ENCODE results near the gene UNC5B.

UNC5B gene

DNA sequence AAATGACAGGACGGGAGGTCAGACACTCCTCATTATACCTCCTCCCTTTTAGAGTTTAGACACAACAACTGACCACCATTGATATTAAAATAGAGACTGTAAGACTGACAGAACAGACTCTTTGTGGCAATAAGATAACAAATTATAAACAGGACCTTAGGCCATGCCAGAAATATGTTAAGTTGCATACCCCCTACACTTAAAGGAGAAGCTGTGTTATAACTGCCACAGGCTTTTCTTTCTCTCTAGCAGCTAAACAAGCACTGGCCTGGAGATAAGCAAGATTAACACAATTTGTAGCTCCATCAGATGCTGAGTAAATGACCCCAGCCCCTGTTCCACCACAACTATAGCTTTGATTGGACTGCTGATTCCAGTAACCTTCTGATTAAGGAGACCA, 10.5 kb upstream of the UNC5B start:
- Mint-ChIP-seq H3K27ac (no peak overlapping the region), H3K36me3 (ENCODE audit: low read depth) (no peaks in the 10 kb centered on the region), H3K4me3 (no peak overlapping the region), H3K4me1 (ENCODE audit: low read depth) (no peaks in the 10 kb centered on the region), H3K9me3 (peaks cover 19% of the 10 kb centered on the region), H3K27me3 (peaks cover 26% of the 10 kb centered on the region)
- no peak for DNase-seq

DNA sequence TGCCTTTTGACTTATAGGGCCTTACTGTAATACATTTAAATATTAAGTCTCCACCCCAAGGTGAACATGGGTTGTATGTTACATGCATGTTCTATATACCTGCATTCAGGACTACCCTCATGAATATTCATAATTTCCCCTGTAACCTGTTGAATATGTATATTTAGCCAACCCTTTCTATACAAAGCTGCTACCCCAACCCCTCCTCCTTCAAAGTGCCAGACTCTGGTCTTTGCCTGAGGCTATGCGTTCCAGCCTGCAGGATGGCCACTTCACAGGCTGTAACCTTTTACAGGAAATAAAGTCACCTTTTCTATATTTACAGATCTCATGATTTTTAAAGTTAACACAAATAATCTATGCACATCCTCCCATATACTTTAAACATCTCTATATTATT, 10.1 kb upstream of the UNC5B start:
- H3K4me3 Mint-ChIP-seq: no peak overlapping the region
- peaks cover 31% of the 10 kb centered on the region for H3K27me3 Mint-ChIP-seq
- H3K9me3 Mint-ChIP-seq: peaks cover 14% of the 10 kb centered on the region
- no peak for DNase-seq
- H3K27ac Mint-ChIP-seq: no peak overlapping the region
- H3K36me3 Mint-ChIP-seq (ENCODE audit: low read depth): no peaks in the 10 kb centered on the region
- H3K4me1 Mint-ChIP-seq (ENCODE audit: low read depth): no peaks in the 10 kb centered on the region

- Mint-ChIP-seq H3K36me3 (ENCODE audit: low read depth) (no peaks in the 10 kb centered on the region), H3K4me3 (no peak overlapping the region), H3K27ac (no peak overlapping the region), H3K9me3 (peaks cover 9% of the 10 kb centered on the region), H3K27me3 (peaks cover 39% of the 10 kb centered on the region), H3K4me1 (ENCODE audit: low read depth) (no peaks in the 10 kb centered on the region)
- no peak for DNase-seq
Measured at GRCh38 chr10:71203124-71203523, 9.2 kb upstream of the UNC5B start.

DNA sequence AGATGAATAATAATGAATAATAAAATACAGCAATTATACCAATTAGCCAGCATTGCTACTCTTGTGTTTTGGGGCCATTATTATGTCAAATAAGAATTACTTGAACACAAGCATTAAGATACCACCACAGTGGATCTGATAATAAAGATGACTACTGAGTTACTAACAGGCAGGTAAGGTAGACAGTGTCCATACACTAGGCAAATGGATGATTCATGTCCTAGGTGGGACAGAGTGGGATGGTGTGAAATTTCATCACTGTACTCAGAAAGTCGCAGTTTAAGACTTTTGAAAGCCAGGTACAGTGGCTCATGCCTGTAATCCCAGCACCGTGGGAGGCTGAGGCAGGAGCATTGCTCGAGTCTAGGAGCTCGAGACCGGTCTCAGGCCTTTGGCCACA, 8.7 kb upstream of the UNC5B start:
- Mint-ChIP-seq H3K36me3 (ENCODE audit: low read depth) (no peaks in the 10 kb centered on the region), H3K4me1 (ENCODE audit: low read depth) (no peaks in the 10 kb centered on the region), H3K9me3 (peaks cover 4% of the 10 kb centered on the region), H3K27ac (no peak overlapping the region), H3K27me3 (peaks cover 42% of the 10 kb centered on the region), H3K4me3 (no peak overlapping the region)
- DNase-seq: no peak

DNA sequence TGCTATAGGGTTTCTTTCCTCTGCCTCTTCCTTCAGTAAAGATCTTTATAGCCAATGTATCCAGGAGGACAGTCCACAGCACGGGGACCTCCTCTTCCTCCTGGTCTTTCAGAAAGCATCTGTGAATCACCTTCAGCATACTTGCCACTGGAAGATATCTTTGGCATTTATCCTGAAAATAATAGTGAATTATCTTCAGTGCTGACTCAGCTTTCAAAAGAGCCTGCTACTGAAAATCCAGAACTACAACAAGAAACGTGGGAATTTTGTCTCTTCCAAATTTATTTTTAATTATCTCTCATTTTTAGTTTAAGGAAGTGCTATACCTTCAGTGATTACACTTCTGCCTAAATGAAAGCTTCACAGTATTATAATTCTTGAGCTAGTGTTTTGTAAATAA, 7.6 kb upstream of the UNC5B start:
- H3K27me3 Mint-ChIP-seq: peaks cover 51% of the 10 kb centered on the region

DNA sequence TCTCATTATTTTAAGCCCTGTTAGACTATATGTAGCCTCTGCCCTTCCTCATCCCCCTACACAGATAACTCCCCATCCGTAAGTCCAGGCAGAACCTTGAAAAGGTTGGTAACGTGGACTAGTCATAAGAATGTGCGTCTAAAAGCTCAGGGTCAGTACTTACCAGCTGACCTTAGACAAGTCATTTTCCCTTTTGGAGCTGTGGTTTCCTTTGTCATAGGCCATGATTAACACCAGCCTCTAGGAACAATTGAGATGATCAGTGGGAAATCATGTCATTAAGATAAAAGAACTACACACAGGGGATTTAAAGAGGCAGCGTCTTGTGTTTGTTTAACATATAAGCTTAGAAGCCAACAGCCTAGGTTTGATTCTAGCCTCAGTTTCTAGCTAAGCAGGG, 6.9 kb upstream of the UNC5B start:
- Mint-ChIP-seq H3K4me1 (ENCODE audit: low read depth) (peaks cover 2% of the 10 kb centered on the region), H3K27me3 (peaks cover 54% of the 10 kb centered on the region), H3K36me3 (ENCODE audit: low read depth) (no peaks in the 10 kb centered on the region), H3K9me3 (no peaks in the 10 kb centered on the region), H3K4me3 (no peak overlapping the region), H3K27ac (no peak overlapping the region)
- DNase-seq: no peak

More for the DNA sequence above, 7.6 kb upstream of the UNC5B start:
- Mint-ChIP-seq H3K4me3 (no peak overlapping the region), H3K36me3 (ENCODE audit: low read depth) (no peaks in the 10 kb centered on the region), H3K27ac (no peak overlapping the region), H3K9me3 (no peaks in the 10 kb centered on the region), H3K4me1 (ENCODE audit: low read depth) (peaks cover 2% of the 10 kb centered on the region)
- no peak for DNase-seq

- Mint-ChIP-seq H3K4me1 (ENCODE audit: low read depth) (peaks cover 5% of the 10 kb centered on the region), H3K27ac (no peak overlapping the region), H3K27me3 (peaks cover 69% of the 10 kb centered on the region), H3K36me3 (ENCODE audit: low read depth) (no peaks in the 10 kb centered on the region), H3K9me3 (no peaks in the 10 kb centered on the region), H3K4me3 (no peak overlapping the region)
- DNase-seq: no peak
Measured at GRCh38 chr10:71206911-71207310, 5.5 kb upstream of the UNC5B start.

- Mint-ChIP-seq H3K27me3 (peaks cover 70% of the 10 kb centered on the region), H3K4me1 (ENCODE audit: low read depth) (peaks cover 6% of the 10 kb centered on the region), H3K4me3 (no peak overlapping the region), H3K27ac (no peak overlapping the region), H3K9me3 (no peaks in the 10 kb centered on the region), H3K36me3 (ENCODE audit: low read depth) (no peaks in the 10 kb centered on the region)
- no peak for DNase-seq
Measured at GRCh38 chr10:71207578-71207977, 4.8 kb upstream of the UNC5B start.

DNA sequence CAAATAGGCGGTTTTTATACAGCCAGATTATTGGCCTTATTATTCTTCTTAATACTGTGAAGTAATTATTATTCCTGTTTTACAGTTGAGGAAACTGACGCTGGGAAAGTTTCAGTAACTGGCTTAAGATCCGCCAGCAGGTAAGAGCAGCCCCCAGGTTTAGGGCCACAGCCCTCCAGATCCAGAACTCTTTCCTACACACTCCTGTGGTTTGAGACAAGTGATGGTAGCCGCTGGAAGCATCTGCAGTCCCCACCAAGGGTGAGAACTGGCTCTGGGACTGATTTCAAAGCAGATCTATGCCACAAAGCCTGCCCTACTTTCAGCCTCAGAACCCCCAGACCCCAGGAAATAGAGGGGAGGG, 3.0 kb upstream of the UNC5B start:
- no peak for DNase-seq
- Mint-ChIP-seq H3K9me3 (no peaks in the 10 kb centered on the region), H3K4me3 (no peak overlapping the region), H3K27me3 (peaks cover 79% of the 10 kb centered on the region), H3K27ac (no peak overlapping the region), H3K36me3 (ENCODE audit: low read depth) (no peaks in the 10 kb centered on the region), H3K4me1 (ENCODE audit: low read depth) (peaks cover 14% of the 10 kb centered on the region)

DNA sequence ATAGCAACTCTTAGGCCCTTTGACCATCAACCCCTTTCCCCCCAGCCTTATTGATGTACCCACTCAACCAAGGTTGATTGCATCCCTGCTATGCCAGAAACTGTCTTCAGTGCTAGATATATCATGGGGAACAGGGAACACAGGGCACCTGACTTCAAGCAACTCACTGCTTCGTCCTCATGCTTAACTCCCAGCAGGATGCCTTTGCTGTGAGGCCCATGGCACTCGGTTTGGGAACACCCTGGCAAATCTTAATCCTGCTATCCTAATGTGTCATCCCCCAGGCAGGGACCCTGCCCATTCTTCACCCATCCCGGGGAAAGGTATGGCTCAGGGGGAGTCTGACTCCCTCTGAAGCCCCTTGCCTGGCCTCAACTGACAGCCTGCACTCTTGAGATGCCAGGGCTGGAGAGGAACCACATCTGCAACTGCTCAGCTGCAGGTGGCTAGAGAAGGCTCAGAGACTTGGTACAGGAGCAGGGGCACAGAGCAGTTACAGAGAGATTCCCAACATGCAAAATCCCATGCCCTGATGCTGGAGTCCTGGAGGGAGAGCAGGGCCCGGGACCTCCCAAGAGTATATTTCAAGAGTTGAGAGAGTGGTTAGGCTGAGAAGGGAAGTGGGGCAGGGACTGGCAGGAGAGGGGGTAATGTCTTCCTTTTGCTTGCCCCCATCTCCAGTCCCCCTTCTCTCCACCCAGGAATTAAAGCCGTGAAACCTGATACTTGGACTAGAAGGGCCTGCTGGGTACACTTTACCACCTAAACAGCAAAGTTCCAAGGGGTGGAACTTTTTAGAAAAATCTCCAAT, 2.4 kb upstream of the UNC5B start:
- DNase-seq: no peak
- Mint-ChIP-seq H3K27ac (no peak overlapping the region), H3K4me1 (ENCODE audit: low read depth) (peaks cover 14% of the 10 kb centered on the region), H3K4me3 (no peak overlapping the region), H3K27me3 (peaks cover 81% of the 10 kb centered on the region), H3K9me3 (no peaks in the 10 kb centered on the region), H3K36me3 (ENCODE audit: low read depth) (no peaks in the 10 kb centered on the region)

- H3K4me1 Mint-ChIP-seq (ENCODE audit: low read depth): peaks cover 14% of the 10 kb centered on the region
- H3K9me3 Mint-ChIP-seq: no peaks in the 10 kb centered on the region
- H3K4me3 Mint-ChIP-seq: no peak overlapping the region
- peaks cover 81% of the 10 kb centered on the region for H3K27me3 Mint-ChIP-seq
- H3K36me3 Mint-ChIP-seq (ENCODE audit: low read depth): no peaks in the 10 kb centered on the region
- no peak overlapping the region for H3K27ac Mint-ChIP-seq
- no peak for DNase-seq
Measured at GRCh38 chr10:71210542-71210871, 1.9 kb upstream of the UNC5B start.

DNA sequence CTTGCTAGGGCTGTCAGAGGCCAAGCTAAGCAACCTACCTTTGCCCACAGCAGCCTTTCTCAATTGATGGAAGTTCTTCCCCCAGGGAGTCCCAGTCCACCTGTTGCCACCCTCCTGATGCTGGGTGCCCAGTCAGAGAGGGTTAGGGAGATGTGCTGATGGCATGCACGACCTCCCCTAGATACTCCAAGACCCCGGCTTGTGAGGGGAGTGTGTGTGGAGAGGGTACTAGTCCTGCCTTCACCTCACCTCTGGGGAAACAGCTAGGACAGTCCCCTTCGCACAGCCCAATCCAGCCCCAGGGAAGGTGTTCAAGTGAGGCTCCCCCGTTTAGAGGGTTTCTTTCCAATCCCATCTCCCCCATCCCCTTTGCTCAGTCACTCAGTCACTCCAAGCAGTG, 1.3 kb upstream of the UNC5B start:
- no peaks in the 10 kb centered on the region for H3K36me3 Mint-ChIP-seq (ENCODE audit: low read depth)
- no peak overlapping the region for H3K27ac Mint-ChIP-seq
- DNase-seq: no peak
- no peak overlapping the region for H3K4me3 Mint-ChIP-seq
- peaks cover 14% of the 10 kb centered on the region for H3K4me1 Mint-ChIP-seq (ENCODE audit: low read depth)
- no peaks in the 10 kb centered on the region for H3K9me3 Mint-ChIP-seq
- peaks cover 85% of the 10 kb centered on the region for H3K27me3 Mint-ChIP-seq

- Mint-ChIP-seq H3K4me1 (ENCODE audit: low read depth) (peaks cover 14% of the 10 kb centered on the region), H3K27ac (no peak overlapping the region), H3K4me3 (peak overlapping the region; percentile 31), H3K27me3 (peaks cover 87% of the 10 kb centered on the region), H3K9me3 (no peaks in the 10 kb centered on the region), H3K36me3 (ENCODE audit: low read depth) (no peaks in the 10 kb centered on the region)
- no peak for DNase-seq
Measured at GRCh38 chr10:71211775-71212317, 524 bp upstream of the UNC5B start.

- peaks cover 81% of the 10 kb centered on the region for H3K27me3 Mint-ChIP-seq
- peak; percentile 46 for DNase-seq
Measured at GRCh38 chr10:71213127-71213621, 804 bp downstream of the UNC5B start.

DNA sequence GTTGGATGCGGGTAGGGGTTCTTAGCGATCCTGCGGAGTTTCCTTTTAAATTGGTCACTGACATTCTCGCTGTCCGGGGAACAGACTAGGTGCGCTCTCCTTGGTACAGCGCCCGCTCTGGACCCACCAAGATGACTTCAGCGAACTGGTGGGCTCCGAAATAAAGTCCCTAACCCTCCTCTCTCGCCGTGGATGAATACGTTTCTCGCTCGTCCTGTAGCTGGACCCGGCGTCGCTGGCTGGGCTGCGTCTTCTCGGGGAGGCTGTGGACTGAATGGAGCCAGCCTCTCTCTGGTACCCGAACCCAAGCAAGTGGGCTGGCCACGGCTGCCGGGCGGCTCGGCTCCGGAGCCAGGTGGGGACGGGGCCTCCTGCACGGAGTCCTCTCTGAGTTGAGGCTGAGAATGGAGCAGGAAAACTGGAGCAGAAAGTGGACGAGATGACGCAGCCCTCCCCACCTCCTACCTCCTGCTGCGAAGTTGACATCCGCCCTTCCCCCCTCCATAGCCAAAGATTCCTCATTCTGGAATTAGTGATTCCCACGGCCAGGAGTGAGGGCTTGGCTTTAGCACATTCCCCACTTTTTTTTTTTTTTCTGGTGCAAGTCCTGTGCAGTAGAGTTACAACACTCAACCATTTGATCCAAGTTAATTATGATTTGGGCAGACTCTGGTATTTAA, 1.5 kb downstream of the UNC5B start:
- Mint-ChIP-seq H3K9me3 (no peaks in the 10 kb centered on the region), H3K4me3 (no peak overlapping the region), H3K27ac (no peak overlapping the region), H3K27me3 (peaks cover 84% of the 10 kb centered on the region), H3K36me3 (ENCODE audit: low read depth) (no peaks in the 10 kb centered on the region), H3K4me1 (ENCODE audit: low read depth) (peaks cover 17% of the 10 kb centered on the region)
- no peak for DNase-seq

More at GRCh38 chr10:71213127-71213621, 804 bp downstream of the UNC5B start:
- no peaks in the 10 kb centered on the region for H3K36me3 Mint-ChIP-seq (ENCODE audit: low read depth)
- H3K4me3 Mint-ChIP-seq: peak overlapping the region; percentile 55
- H3K27ac Mint-ChIP-seq: no peak overlapping the region
- no peaks in the 10 kb centered on the region for H3K9me3 Mint-ChIP-seq
- H3K4me1 Mint-ChIP-seq (ENCODE audit: low read depth): peaks cover 18% of the 10 kb centered on the region
